Neural cell (in vitro differentiated cells): ENCODE measurements around the gene CDK11B. TPM values are rescaled to one million over a fixed set of nuclear protein-coding genes. Genes with fewer than 3 reads are reported as not detected.
A peak's percentile ranks its signal among the peaks of the same experiment; 100 is the strongest.

Experiments used
- H2AFZ ChIP-seq: fragments of 200-600, 300-800 bp; sonication (generic), shearing (Covaris generic); 2 replicates; pipeline ENCODE4 v1.6.0; 2014; ENCODE audit warnings: low read depth, mild to moderate bottlenecking, antibody characterized with exemption, low read length, moderate library complexity
- H3F3A ChIP-seq: fragments of 200-600 bp; shearing (Covaris generic); 2 replicates; pipeline ENCODE4 v1.6.1; 2016; ENCODE audit warnings: mild to moderate bottlenecking, moderate library complexity, mixed read lengths, antibody characterized with exemption, low read length; ENCODE audit not compliant: insufficient read depth, poor library complexity, severe bottlenecking
- H3K27ac ChIP-seq: fragments of 200-600, 300-800 bp; sonication (generic), shearing (Covaris generic); 2 replicates; pipeline ENCODE4 v1.5.1; 2014; ENCODE audit warnings: mild to moderate bottlenecking, low read length, moderate library complexity
- H3K27me3 ChIP-seq: fragments of 300-800, 200-600 bp; sonication (generic), shearing (Covaris generic); 2 replicates; pipeline ENCODE4 v1.6.0; 2014; ENCODE audit warnings: mild to moderate bottlenecking, low read depth, low read length, moderate library complexity; ENCODE audit not compliant: insufficient read depth
- H3K36me3 ChIP-seq: fragments of 300-800, 200-600 bp; sonication (generic), shearing (Covaris generic); 2 replicates; pipeline ENCODE4 v1.5.1; 2014; ENCODE audit warnings: mild to moderate bottlenecking, antibody characterized with exemption, low read length, moderate library complexity; ENCODE audit not compliant: insufficient read depth
- H3K4me2 ChIP-seq: fragments of 300-800, 200-600 bp; sonication (generic), shearing (Covaris generic); 2 replicates; pipeline ENCODE4 v1.6.0; 2014; ENCODE audit warnings: mild to moderate bottlenecking, low read length
- H3K4me3 ChIP-seq: fragments of 300-800, 200-600 bp; sonication (generic), shearing (Covaris generic); 2 replicates; pipeline ENCODE4 v1.5.1; 2014; ENCODE audit warnings: mild to moderate bottlenecking, low read length, moderate library complexity
- H3K79me2 ChIP-seq: fragments of 200-600 bp; shearing (Covaris generic); replicated peaks from 2 replicates; pipeline ENCODE4 v1.6.0; 2014; ENCODE audit warnings: mild to moderate bottlenecking, low read length, moderate library complexity; ENCODE audit not compliant: insufficient read depth
- H3K9ac ChIP-seq: fragments of 300-800, 200-600 bp; sonication (generic), shearing (Covaris generic); 2 replicates; pipeline ENCODE4 v1.6.1; 2016; ENCODE audit warnings: mild to moderate bottlenecking, low read length, mixed read lengths
- H3K9me2 ChIP-seq: fragments of 200-600 bp; shearing (Covaris generic); 2 replicates; pipeline ENCODE4 v1.6.1; 2016; ENCODE audit warnings: mild to moderate bottlenecking, low read length, mixed read lengths; ENCODE audit not compliant: insufficient read depth
- H3K9me3 ChIP-seq: fragments of 200-600, 300-800 bp; sonication (generic), shearing (Covaris generic); 2 replicates; pipeline ENCODE4 v1.6.1; 2016; ENCODE audit warnings: mild to moderate bottlenecking, mixed run types, low read length, moderate library complexity, mixed read lengths
- H4K20me1 ChIP-seq: fragments of 200-600 bp; shearing (Covaris generic); 2 replicates; pipeline ENCODE4 v1.6.1; 2016; ENCODE audit warnings: mild to moderate bottlenecking, mixed run types; ENCODE audit not compliant: insufficient read depth
- CTCF ChIP-seq: fragments of 450-650 bp; IDR thresholded peaks from 2 replicates; pipeline ENCODE4 v1.5.1; 2014; ENCODE audit warnings: antibody characterized with exemption, mild to moderate bottlenecking, moderate library complexity; ENCODE audit not compliant: poor library complexity, severe bottlenecking
- EP300 ChIP-seq: fragments of 450-650 bp; conservative IDR thresholded peaks from 2 replicates; pipeline ENCODE4 v1.6.1; 2014; ENCODE audit warnings: antibody characterized with exemption, mild to moderate bottlenecking, moderate library complexity; ENCODE audit not compliant: poor library complexity, severe bottlenecking
- EZH2 ChIP-seq: fragments of 200-600, 300-800 bp; shearing (Covaris generic), sonication (generic); IDR thresholded peaks from 2 replicates; pipeline ENCODE4 v1.6.1; 2014; ENCODE audit warnings: antibody characterized with exemption, low read length, borderline replicate concordance, mild to moderate bottlenecking; ENCODE audit not compliant: insufficient read depth, poor library complexity, severe bottlenecking
- MXI1 ChIP-seq: fragments of 450-650 bp; conservative IDR thresholded peaks from 2 replicates; pipeline ENCODE4 v1.6.1; 2014; ENCODE audit warnings: antibody characterized with exemption, mild to moderate bottlenecking; ENCODE audit not compliant: poor library complexity, severe bottlenecking
- POLR2AphosphoS5 ChIP-seq: IDR thresholded peaks from 2 replicates; pipeline ENCODE4 v1.6.1; 2012
- RAD21 ChIP-seq: fragments of 450-650 bp; conservative IDR thresholded peaks from 2 replicates; pipeline ENCODE4 v1.6.1; 2014; ENCODE audit warnings: antibody characterized with exemption, mild to moderate bottlenecking, moderate library complexity
- REST ChIP-seq: IDR thresholded peaks from 2 replicates; pipeline ENCODE4 v1.6.1; 2012; ENCODE audit warnings: borderline replicate concordance
- SMC3 ChIP-seq: fragments of 450-650 bp; conservative IDR thresholded peaks from 2 replicates; pipeline ENCODE4 v1.6.1; 2014; ENCODE audit warnings: antibody characterized with exemption, mild to moderate bottlenecking, moderate library complexity; ENCODE audit not compliant: poor library complexity
- TAF1 ChIP-seq: IDR thresholded peaks from 2 replicates; pipeline ENCODE4 v1.6.1; 2012; ENCODE audit warnings: low read depth
- polyA plus RNA-seq: library from polyadenylated mRNA; depleted of rRNA; stranded (reverse); fragments of >200 nt; gene quantifications from 2 replicates; pipeline ENCODE4 v1.2.3, GENCODE V29; 2014

Gene CDK11B
- polyA plus RNA-seq, 1 donor from 2014 or later, result 9.6 TPM

- H3K27ac ChIP-seq, result no peak overlapping the region
Observed at GRCh38 chr1:1600861-1601563, 57.8 kb downstream of the CDK11B start.

More at GRCh38 chr1:1600861-1601563, 57.8 kb downstream of the CDK11B start:
- peak overlapping the region; percentile 66 for H3K9ac ChIP-seq
- H3K9me3 ChIP-seq, result no peaks in the 10 kb centered on the region
- H4K20me1 ChIP-seq, result no peaks in the 10 kb centered on the region
- peak overlapping the region; percentile 90 for H3K4me3 ChIP-seq
- H2AFZ ChIP-seq, result peak overlapping the region; percentile 60
- H3K36me3 ChIP-seq, result no peaks in the 10 kb centered on the region
- peak overlapping the region; percentile 82 for H3K4me2 ChIP-seq
- peaks cover 12% of the 10 kb centered on the region for H3K27me3 ChIP-seq
- no peaks in the 10 kb centered on the region for H3F3A ChIP-seq
- no peaks in the 10 kb centered on the region for H3K9me2 ChIP-seq
- TF ChIP-seq MXI1 (no peak), EZH2 (no peak), POLR2AphosphoS5 (no peak), TAF1 (no peak), REST (no peak), EP300 (no peak), CTCF (no peak), RAD21 (no peak), SMC3 (no peak)
- H3K79me2 ChIP-seq, result no peaks in the 10 kb centered on the region
